ENCODE measurements around the gene UNC5B. TPM values are rescaled to one million over a fixed set of nuclear protein-coding genes. Genes with fewer than 3 reads are reported as not detected.

UNC5B gene
- total RNA-seq, 4 donors from 2014 or later: 3.9 to 7.1 (median 5.7) TPM

GRCh38 chr10:71179382-71179781 is 33.0 kb upstream of the UNC5B start:
- WGBS, 2 donors: 93 to 94% methylated on average over 3 of the region's 3 CpGs
- H3K4me3 ChIP-seq (replicated peaks in 1 of 3): no peak overlapping the region
- no peaks in the 10 kb centered on the region for H3K4me1 ChIP-seq
- intact Hi-C loops (cut with DNase I): no loop called here
- no peaks in the 10 kb centered on the region for H3K27me3 ChIP-seq
- no peaks in the 10 kb centered on the region for H3K36me3 ChIP-seq
- TF ChIP-seq POLR2A (IDR thresholded peaks at IDR 0.05): no peak
- TF ChIP-seq CTCF (IDR thresholded peaks at IDR 0.05): no peak
- H3K27ac ChIP-seq: no peak overlapping the region
- DNase-seq: no peak
- no peaks in the 10 kb centered on the region for H3K9me3 ChIP-seq

- WGBS, 2 donors: 77 to 79% methylated on average over 4 to 5 of the region's 6 CpGs
- intact Hi-C loops (cut with DNase I): no loop called here
These were observed 27.9 kb upstream of the UNC5B start for GRCh38 chr10:71184421-71184820.

GRCh38 chr10:71185209-71185608 is 27.2 kb upstream of the UNC5B start:
- H3K27ac ChIP-seq: no peak overlapping the region
- TF ChIP-seq POLR2A (IDR thresholded peaks at IDR 0.05) (no peak), CTCF (IDR thresholded peaks at IDR 0.05) (no peak)
- intact Hi-C loops (cut with DNase I): no loop called here

More at GRCh38 chr10:71184421-71184820, 27.9 kb upstream of the UNC5B start:
- H3K27ac ChIP-seq: no peak overlapping the region
- no peak overlapping the region for H3K4me3 ChIP-seq (replicated peaks in 1 of 3)
- no peaks in the 10 kb centered on the region for H3K27me3 ChIP-seq
- DNase-seq: no peak
- no peaks in the 10 kb centered on the region for H3K36me3 ChIP-seq
- no peaks in the 10 kb centered on the region for H3K4me1 ChIP-seq
- TF ChIP-seq POLR2A (IDR thresholded peaks at IDR 0.05): no peak
- TF ChIP-seq CTCF (IDR thresholded peaks at IDR 0.05): no peak
- H3K9me3 ChIP-seq: no peaks in the 10 kb centered on the region

GRCh38 chr10:71187197-71187596 is 25.2 kb upstream of the UNC5B start:
- no peak for DNase-seq
- no peaks in the 10 kb centered on the region for H3K4me1 ChIP-seq
- 87 to 88% methylated on average over 11 of the region's 11 CpGs for WGBS, 2 donors
- no peaks in the 10 kb centered on the region for H3K9me3 ChIP-seq
- intact Hi-C loops (cut with DNase I): no loop called here
- no peak overlapping the region for H3K27ac ChIP-seq
- no peaks in the 10 kb centered on the region for H3K36me3 ChIP-seq
- no peaks in the 10 kb centered on the region for H3K27me3 ChIP-seq
- TF ChIP-seq CTCF (IDR thresholded peaks at IDR 0.05): no peak
- TF ChIP-seq POLR2A (IDR thresholded peaks at IDR 0.05): no peak
- no peak overlapping the region for H3K4me3 ChIP-seq (replicated peaks in 1 of 3)

More at GRCh38 chr10:71185209-71185608, 27.2 kb upstream of the UNC5B start:
- Histone ChIP-seq H3K4me3 (replicated peaks in 1 of 3) (no peak overlapping the region), H3K36me3 (no peaks in the 10 kb centered on the region), H3K4me1 (no peaks in the 10 kb centered on the region), H3K27me3 (no peaks in the 10 kb centered on the region), H3K9me3 (no peaks in the 10 kb centered on the region)
- WGBS, 2 donors: 88 to 90% methylated on average over 2 to 4 of the region's 4 CpGs
- DNase-seq: no peak

GRCh38 chr10:71187600-71187999 is 24.8 kb upstream of the UNC5B start:
- intact Hi-C loops (cut with DNase I): no loop called here
- Histone ChIP-seq H3K9me3 (no peaks in the 10 kb centered on the region), H3K4me3 (replicated peaks in 1 of 3) (no peak overlapping the region), H3K27me3 (no peaks in the 10 kb centered on the region), H3K27ac (no peak overlapping the region), H3K36me3 (no peaks in the 10 kb centered on the region), H3K4me1 (no peaks in the 10 kb centered on the region)
- DNase-seq: no peak
- 53 to 65% methylated on average over 3 of the region's 3 CpGs for WGBS, 2 donors
- TF ChIP-seq POLR2A (IDR thresholded peaks at IDR 0.05) (no peak), CTCF (IDR thresholded peaks at IDR 0.05) (no peak)

Measured in thyroid gland (tissue), 4 donors.